G401 (cell line): Measurements from ENCODE around the gene POLR3C. TPM values are rescaled to one million over a fixed set of nuclear protein-coding genes. Genes with fewer than 3 reads are reported as not detected.
A peak's percentile ranks its signal among the peaks of the same experiment; 100 is the strongest.

Source experiments
- DNase-seq: peaks from one replicate; pipeline ENCODE4 v3.0.0-alpha.2; 2015; ENCODE audit warnings: low spot score
- in situ Hi-C: cut with HindIII; loops from 2 replicates; pipeline ENCODE4 v1.10.0; 2016; ENCODE audit warnings: low sequenced_read_pairs, mixed read lengths
- total RNA-seq: library from RNA; depleted of rRNA; stranded (reverse); fragments of >200 nt; shearing (Covaris generic); gene quantifications from 2 replicates; pipeline ENCODE4 v1.2.3, GENCODE V29; 2014

The POLR3C gene
- total RNA-seq, 1 experiment from 2014 or later: 28.1 TPM

DNA sequence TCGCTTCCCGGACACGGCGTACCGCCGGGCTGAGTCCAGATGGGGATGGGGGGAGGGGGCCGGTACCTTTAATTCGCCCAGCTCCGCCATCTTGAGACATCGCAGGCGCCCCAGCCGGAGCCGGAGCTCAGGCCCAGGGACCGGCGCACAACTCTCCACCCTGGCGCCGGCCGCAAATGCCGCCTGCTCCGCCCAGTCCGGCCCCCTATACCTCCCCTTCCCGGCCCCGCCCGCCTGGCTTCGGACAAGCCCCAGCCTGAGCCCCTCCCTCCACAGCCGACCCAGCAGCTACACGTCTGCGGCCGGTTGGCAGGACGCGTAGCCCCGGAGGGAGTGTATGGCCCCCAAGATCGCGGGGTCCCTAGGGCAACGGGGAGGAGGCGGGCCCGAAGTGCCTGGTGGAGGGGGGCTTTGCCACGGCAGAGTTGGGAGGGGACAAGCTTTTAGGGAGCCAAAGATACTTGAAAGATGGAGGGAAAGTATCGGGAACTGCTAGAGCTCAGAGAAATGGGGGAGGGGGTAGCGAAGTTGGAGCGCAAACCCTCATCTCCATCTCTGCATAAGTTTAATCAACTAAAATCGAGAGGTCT is 35.0 kb downstream of the POLR3C start, which contains the start of gene PIAS3:
Gene PIAS3, minus strand, starts transcription at position 181 of the 590 bp plus-strand sequence. Its CDS starts 91 bp downstream, at position 90.
- in situ Hi-C loops: no loop called here
- DNase-seq: peak; percentile 91

- in situ Hi-C loops: no loop called here
- DNase-seq: peak; percentile 81
Measured at GRCh38 chr1:145859491-145860023, 35.6 kb downstream of the POLR3C start.

DNA sequence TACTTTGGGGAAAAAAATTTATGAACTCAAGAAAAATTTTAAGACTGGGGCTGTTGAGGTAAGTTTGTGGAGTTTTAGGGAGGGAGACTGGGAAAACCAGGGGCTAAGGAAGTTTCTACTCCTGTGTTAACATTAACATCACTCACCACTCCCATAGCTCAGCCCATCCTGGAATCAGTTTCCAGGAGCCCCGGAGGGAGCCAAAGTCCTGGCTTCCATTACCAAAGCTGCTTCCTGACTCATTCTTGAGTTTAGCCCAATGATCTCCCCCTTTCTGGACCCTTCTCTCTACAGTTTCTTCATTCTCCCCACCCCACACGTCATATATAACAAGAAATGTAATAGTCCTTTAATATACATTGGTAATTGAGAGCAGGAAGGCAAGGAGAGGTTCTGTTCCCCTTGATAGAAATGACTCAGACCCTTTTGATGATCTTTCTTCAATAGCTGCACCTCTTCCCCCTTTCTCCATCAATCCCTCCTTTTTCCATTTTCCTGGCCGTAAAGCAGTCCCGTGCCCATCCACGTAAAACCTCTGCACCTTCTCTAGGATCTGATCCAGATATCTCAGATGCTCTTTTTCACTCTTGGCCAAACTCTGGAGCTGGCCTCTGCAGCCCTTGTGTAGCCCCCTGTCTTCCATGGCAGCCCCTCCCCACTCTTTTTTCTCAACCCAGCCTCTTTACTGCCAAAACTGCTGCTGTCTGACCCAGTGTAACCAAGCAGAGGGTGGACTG is 39.5 kb downstream of the POLR3C start:
- DNase-seq: no peak
- in situ Hi-C loops: no loop called here

DNA sequence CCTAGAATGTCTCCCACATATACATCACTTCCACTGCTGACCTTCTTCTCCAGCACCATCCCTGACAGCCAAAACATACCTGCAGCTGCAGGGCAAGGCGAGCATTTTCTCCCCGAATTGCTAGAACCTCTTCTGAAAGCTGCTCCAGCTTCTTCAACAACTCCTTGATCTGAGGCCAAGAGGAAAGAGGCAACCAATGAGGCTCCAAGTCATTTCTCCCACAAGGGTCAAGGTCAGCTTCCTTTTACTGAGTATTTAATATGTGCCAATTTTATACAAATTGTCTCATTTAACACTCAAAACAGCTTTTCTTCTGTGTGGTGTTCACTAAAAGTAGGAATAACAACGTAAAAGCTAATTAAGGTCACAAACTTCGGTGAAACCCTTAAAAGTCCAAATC is 44.2 kb downstream of the POLR3C start:
- in situ Hi-C loops: no loop called here

DNA sequence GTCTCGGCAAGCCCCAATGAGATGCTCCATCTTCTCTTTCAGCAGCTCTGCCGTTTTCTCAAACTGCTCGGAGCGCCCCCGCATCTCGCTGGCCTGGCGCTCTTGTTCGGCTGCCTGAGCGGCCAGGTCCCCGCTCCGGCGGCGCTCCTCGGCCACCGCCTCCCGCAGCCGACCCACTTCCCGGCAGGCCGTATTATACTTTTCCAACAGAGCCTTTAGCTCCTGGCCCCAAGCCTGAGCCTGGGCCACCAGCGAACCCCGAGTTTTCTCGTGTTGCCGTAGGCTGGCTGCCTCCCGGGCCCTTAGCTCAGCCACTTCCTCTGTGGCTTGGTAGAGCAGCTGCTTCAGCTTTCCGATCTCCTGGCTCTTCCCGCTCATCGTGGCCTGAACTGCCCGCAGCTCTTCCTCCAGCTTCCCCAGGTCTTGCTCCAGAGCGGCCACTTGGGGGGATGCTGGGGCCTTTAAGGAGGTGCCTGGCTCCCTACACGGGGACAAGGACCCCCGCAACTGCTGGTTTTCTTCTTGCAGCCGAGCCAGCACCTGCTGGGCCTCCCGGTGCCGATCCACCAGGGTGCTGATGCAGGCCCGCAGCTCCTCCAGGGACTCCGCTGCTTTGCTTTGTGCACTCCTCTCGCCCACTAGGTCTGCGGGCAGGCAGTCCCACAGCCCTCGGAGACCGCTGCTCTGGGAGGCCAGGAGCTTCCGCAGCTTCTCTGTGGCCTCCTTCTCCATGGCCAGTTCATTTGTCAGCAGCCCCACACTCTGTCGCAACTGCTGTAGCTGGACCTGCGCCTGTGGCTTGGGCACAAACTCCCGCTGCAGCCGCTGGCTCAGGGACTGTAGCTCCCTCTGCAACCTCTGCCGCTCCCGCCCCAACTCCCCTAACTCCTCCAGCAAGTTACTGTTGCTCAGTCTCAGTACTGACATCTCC is 48.3 kb downstream of the POLR3C start:
- DNase-seq: peak; percentile 76
- in situ Hi-C loops: no loop called here

More for the DNA sequence above, 44.2 kb downstream of the POLR3C start:
- no peak for DNase-seq

DNA sequence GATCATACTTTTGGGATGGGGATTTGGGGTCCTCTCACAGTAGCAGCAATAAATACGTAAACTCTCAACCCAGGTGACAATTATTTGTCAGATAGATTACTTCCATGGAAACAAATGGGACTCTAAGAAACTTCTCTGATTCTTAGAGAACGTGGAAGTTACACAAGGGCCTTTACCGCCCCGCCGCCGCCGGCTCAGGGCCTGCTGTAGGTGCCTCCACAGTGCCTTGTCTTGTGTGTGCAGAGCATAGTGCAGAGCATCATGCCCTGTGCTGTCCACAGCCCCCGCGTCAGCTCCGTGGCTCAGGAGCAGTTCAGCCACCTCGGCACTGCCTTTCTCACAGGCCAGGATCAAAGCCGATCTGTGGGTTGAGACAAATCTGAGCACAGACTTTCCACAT is 50.6 kb downstream of the POLR3C start:
- in situ Hi-C loops: no loop called here
- no peak for DNase-seq

- in situ Hi-C loops: no loop called here
- no peak for DNase-seq
Measured at GRCh38 chr1:145877923-145878486, 54.0 kb downstream of the POLR3C start.

GRCh38 chr1:145878724-145879123 is 54.7 kb downstream of the POLR3C start:
- no peak for DNase-seq
- in situ Hi-C loops: no loop called here

GRCh38 chr1:145879775-145880174 is 55.8 kb downstream of the POLR3C start:
- DNase-seq: no peak
- in situ Hi-C loops: no loop called here

DNA sequence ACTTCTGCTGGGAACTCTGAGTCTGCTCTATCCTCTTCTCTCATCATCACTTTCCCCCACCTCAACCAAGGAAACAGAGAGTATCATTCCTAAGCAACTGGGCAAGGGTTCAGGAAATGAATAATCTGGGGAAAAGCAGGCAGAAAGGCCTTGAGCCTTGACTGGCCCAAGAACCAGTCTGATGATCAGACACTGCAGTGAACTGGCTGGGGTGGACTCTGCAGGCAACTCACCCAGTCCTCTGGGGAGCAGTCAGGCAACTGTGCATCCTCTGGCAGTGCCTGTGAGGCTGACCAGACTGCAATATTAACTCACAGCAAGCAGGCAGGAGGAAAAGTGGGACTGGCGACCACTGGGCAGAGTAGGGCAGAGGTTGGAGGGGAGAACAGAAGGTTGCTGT is 60.7 kb downstream of the POLR3C start:
- in situ Hi-C loops: no loop called here
- DNase-seq: no peak

GRCh38 chr1:145885738-145886287 is 61.8 kb downstream of the POLR3C start, which contains the start of gene ANKRD35:
Gene ANKRD35 (minus strand): TSS chr1:145885866. CDS start chr1:145885758, 108 bp downstream.
- in situ Hi-C loops: no loop called here
- DNase-seq: peak; percentile 90

DNA sequence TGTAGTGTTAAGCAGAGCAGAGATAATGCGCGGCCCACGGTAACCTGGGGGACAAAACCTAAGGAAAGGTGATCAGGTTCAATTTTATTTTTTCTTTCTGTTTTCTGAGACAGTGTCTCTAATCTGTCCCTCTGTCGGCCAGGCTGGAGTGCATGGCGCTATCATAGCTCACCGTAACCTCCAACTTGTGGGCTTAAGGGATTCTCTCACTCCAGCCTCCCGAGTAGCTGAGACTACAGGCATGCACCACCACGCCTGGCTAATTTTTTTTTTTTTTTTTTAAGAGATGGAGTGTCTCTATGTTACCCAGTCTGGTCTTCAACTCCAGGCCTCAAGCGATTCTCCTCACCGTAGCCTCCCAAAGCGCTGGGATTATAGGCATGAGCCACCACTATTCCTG is 62.4 kb downstream of the POLR3C start:
- in situ Hi-C loops: no loop called here
- no peak for DNase-seq

GRCh38 chr1:145886816-145887215 is 62.8 kb downstream of the POLR3C start:
- DNase-seq: no peak
- in situ Hi-C loops: no loop called here

DNA sequence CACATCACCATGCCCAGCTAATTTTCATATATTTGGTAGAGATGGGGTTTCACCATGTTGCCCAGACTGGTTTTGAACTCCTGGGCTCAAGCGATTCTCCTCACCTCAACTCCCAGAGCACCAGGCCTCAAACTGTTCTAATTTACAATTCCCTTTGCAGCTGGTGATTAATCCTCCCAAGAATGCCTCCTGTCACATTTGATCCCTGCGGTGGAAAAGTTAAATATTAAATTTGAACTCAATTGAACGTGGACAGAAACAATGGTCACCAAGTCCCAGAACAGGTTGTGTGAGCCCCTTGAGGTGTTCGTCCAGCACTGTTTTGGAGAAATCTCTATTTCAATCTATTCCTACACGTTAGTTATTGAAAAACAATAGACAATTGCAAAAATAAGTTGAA is 63.6 kb downstream of the POLR3C start:
- in situ Hi-C loops: no loop called here
- no peak for DNase-seq

DNA sequence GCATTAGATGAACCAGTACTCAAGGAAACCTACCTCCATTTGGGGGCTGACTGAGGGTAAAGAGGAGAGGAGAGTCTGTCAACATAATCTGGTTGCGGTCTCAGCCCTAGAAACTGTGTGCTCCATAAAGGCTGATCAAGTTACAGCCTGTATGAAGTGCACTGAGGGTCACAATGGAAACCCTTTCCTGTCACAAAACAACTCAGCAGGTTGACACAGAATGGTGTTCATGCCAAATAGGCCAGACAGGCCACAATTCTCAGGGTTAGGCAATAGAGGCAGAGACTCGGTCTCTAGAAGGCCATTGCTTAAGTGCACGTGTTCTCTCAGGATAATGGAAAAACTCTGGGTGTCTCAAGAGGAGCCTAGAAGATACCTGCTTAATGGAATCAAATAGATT is 65.7 kb downstream of the POLR3C start:
- no peak for DNase-seq
- in situ Hi-C loops: no loop called here

- in situ Hi-C loops: no loop called here
- no peak for DNase-seq
Measured at GRCh38 chr1:145891143-145891542, 67.1 kb downstream of the POLR3C start.

DNA sequence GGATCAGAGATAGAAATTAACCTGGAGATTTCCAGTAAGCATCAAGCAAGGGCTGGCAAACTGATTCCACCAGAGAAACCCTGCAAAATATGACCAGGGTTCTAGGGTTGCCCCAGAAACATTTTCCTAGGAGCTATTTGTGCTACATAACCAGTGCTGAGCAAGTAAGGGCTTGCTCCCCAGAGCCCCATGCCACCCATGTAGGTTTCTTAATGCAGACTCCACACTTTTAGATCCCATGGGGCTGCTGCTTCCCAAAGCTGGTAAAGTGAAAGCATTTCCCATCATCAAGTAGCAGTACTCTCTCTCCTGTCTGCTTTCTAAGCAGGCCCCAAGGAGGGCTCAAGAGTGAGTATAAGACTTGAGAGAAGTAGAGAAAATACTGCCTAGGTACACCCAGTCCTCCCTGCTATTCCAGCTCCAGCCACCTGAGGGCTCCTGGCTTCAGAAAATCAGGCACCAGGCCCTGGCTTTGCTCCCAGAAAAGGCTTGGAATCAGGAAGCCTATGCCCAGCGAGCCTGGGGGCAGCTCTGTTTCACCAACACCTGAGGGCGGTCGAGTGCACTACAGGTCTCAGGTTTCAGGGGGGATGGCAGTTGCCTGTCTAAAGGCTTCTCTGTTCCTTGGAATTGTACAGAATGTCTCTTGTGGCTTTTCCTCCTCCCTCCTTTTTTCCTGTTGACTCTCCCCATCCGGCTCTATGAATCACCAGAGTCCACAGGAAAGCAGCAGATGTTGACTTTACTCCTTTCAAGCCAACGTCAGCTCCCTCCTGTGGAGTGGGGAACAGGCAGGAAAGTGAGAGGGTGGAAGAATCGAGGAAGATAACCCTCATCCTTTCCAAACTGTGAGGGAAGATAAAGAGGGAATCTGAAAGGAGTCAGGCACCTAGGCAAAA is 67.8 kb downstream of the POLR3C start:
- in situ Hi-C loops: no loop called here
- DNase-seq: peak; percentile 97

GRCh38 chr1:145892486-145893087 is 68.6 kb downstream of the POLR3C start:
- peak; percentile 45 for DNase-seq
- in situ Hi-C loops: no loop called here
